HG03280 (cell line): Measurements from ENCODE around the gene AGPAT1.
"Not testable (repeated sequence)": the region's sequence is repeated elsewhere in the genome, so short reads cannot be mapped to it uniquely, and the experiment has no call there.

ENCODE experiments used
- ATAC-seq: cut with Tn5 transposase; IDR thresholded peaks from one replicate; pipeline ENCODE4 v1.9.1; 2021; ENCODE audit warnings: mild to moderate bottlenecking, moderate library complexity; ENCODE audit not compliant: unreplicated experiment

The AGPAT1 gene

GRCh38 chr6:32200711-32201475 lies 25.0 kb upstream of the AGPAT1 start:
- ATAC-seq, result no peak

- no peak for ATAC-seq
Measured at GRCh38 chr6:32198866-32199265, 23.0 kb upstream of the AGPAT1 start.

- no peak for ATAC-seq
Measured at GRCh38 chr6:32198345-32198696, 22.4 kb upstream of the AGPAT1 start.

DNA sequence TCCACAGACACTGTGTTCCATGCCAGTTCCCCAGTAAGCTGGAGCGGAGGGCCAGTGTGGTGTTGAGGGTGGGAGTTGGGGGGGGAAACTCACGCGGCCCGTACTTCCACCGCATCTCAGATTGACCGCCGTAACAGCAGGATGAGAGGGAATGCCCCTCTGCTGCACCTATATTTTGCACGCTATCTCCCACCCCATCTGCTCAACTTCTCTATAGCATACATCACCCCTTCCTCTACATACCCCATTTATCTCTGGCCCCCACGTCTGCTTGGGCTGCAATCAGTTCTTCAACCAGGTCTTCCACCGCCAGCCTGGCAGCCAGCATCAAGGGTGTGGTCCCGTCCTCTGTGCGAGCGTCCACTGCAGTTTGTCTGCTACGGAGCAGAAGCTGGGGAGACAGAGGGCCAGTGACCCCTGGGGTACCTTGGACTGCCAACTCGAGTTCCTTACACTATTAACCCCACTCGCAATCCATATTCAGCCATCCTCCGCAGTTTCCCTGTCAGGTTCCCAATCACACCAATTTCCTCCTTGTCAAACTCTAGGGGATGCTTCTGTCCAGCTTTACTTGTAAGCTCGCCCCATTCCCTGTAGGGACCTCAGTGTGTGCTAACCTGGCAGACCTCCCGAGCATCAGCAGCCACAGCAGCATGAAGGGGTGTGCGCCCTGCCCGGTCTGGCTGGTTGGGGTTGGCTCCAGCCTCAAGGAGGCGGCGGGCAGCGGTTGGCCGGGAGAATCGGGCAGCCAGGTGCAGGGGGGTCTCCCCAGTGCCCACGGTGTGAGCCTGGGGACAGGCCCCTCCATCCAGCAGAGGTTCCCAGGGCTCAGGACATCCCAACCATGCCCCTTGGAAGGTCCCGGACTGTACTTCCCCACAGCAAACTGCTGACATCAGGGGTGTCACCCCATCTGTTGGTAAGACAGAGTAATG lies 21.1 kb upstream of the AGPAT1 start:
- no peak for ATAC-seq

- ATAC-seq, result peak; percentile 84
Measured at GRCh38 chr6:32195902-32196681, 20.2 kb upstream of the AGPAT1 start.

- ATAC-seq, result peak; percentile 74
Measured at GRCh38 chr6:32195652-32195901, 19.7 kb upstream of the AGPAT1 start.

DNA sequence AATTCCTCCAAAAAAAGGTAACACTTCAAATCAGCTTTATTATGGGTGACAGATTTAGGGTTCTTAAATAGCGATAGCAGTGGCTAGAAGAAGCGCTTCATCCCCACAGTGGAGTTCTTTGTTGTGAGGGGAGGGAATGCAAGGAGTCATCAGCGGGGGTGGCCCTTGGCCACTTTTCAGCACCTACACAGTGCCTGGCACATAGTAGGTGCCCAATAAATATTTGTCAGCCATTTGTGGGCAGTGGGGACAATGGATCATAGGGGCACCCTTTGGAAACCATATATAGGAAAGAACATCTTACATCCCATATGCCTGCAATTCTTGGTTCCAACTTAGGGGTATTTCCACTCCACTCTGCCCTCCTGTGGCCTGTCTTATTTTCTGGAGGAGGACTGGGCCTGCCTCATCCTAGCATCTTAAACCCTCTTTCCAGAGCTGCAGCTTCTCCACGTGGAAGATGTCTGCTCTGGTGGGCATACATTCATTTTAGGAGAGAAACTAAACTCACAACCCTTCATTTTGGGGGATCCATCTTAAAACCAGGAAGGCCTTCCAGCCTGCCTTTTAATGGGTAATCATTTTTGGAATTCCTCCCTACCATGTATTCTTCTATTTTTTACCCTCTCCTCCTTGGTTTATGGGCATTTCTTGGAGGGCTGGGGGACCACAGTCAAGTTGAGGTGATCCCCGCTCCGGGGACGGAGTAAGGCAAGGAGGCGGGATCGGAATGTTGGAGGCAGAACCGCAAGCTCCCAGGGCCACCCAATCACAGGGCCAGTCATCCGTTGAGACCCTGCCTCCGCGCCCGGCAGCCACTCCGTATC lies 19.2 kb upstream of the AGPAT1 start:
- no peak for ATAC-seq

GRCh38 chr6:32194388-32194787 lies 18.5 kb upstream of the AGPAT1 start:
- no peak for ATAC-seq

DNA sequence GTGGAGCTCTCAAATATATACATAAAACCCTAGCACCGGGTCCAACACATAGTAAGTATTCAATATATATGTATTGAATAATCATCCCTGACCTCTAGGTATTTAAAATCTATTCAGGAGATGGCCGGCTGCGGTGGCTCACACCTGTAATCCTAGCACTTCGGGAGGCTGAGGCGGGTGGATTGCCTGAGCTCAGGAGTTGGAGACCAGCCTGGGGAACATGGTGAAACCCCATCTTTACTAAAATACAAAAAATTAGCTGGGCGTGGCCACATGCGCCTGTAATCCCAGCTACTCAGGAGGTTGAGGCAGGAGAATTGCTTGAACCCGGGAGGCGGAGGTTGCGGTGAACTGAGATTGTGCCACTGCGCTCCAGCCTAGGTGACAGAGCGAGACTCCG lies 17.2 kb upstream of the AGPAT1 start:
- not testable (repeated sequence) for ATAC-seq

- ATAC-seq, result no peak
Measured at GRCh38 chr6:32192608-32193039, 16.7 kb upstream of the AGPAT1 start, which contains the start of gene GPSM3. Gene GPSM3, minus strand, starts transcription at chr6:32192643. Its CDS starts 130 bp downstream, at chr6:32192513.

- no peak for ATAC-seq
Measured at GRCh38 chr6:32191696-32192607, 16.1 kb upstream of the AGPAT1 start.

DNA sequence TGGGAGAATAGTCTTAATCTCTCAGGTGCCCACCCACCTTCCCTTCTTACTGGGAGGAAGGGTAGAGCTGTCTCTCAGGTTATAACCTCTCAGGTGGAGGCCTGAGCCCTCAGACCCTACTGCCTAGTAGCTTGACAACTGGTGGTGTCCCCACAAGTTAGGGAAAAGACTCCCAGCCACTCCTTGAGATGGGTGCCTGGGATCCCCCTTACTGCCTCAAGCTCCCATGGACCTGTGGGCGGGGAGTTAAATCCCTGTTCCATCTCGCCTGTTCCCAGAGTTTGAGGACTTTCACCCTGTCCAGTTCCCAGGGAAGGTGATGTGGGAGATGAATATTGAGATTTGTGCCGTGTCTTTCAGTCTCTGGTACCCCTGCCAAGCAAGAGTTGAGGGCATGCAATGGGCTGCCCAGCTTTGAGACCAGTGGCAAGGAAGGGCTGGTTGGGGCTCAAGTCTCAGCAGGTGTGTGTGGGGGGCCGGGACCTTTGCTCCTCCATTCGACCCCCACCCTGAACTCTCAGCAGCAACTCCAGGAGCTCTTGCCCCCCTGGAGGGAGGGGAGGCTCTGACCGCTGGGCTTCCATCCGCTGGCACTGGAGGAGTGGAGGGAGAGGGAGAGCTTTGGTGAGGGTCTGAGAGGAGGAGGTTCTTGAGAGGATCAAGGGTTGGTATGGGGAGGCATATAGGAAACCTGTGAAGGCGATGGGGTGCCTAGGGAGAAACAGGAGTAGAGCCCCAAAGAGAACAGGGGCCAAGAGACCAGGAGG lies 15.2 kb upstream of the AGPAT1 start:
- ATAC-seq, result no peak

DNA sequence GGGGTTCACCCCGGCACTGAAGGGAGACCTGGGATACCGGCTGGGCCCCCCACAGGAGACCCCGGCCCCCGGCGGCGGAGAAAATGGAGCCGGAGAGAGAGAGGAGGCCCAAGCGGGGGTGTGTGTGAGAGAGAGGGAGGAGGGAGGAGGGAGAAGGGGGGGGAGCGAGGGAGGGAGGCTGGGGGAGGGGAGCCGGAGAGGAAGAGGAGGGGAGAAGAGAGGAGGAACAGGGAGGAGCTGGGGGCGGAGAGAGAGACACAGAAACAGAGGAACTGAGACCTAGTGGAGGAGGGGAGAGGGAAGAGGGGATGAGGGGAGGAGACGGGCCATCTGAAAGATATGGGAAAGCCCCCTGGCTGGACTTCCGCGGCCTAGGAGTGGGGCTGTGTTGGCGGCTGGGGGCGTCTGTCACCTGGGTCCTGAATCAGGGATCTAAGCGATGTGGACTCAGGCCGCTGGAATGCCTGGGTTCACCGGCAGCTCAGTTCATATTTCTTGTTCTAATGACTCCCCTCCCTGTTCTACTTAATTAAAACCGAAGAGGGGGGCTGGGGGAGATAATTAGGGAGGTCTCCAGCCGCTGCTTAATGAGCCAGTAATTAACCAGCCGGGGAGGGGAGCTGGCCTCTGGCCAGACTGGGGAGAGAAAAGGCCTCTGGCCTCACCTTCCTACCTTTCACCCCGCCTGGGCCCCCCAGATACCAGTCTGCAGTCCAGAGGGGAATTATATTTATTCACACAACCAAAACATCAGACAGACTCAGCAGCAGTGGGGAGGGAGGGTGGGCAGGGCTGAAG lies 14.4 kb upstream of the AGPAT1 start, which contains the start of gene PBX2:
TSS of gene PBX2 (minus strand) at position 149 of the 798 bp plus-strand sequence. CDS start 287 bp downstream, outside the sequence.
- ATAC-seq, result peak; percentile 68

DNA sequence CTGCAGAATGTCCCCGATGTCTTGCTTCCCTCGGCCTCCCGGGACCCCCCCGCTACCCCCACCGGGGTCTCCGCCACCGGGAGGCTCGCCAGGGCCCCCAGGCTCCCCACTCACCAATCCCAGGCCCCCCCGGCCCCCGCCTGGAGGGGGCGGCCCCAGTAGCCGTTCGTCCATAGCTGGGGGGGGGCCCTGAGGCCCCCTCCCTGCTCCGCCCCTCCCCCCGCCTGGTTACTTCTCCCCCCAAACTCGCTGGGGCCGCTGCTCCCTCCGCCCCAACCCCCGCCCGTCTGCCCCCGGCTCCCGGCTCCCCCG lies 13.8 kb upstream of the AGPAT1 start:
- ATAC-seq, result no peak

DNA sequence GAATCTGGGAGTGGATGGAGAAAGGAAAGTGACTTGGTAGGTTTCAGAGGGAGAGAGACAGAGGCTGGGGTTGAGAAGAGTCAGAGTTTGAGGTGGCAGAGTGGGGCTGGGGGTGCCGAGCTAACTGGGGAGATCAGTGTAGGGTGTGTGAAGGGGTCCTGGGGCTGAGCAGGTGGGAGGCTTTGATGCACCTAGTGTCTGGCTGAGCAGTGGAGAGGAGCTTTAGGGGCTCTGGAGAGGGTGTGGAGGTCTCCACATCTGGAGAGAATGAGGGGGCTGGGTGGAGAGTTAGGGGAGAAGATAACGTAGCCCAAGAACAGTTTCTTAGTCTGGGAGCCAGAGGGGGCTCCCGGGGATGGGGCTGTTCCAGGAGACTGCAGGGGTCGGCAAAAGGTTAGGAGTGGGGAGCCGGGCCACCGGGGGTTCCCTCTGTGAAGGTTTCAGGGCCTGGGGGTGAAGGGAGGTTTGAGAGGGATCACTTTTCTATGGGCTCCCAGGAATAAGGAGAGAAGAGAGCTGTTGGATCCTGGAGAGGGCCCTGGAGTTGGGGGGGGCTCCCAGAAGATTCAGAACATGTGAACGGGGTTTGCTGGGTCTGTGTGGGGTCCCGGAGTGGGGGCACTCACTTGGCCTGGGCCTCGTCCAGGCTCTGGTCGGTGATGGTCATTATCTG lies 13.3 kb upstream of the AGPAT1 start:
- no peak for ATAC-seq

- no peak for ATAC-seq
Measured at GRCh38 chr6:32188381-32189068, 12.6 kb upstream of the AGPAT1 start.
